HepG2 (cell line): Measurements from ENCODE around the gene PANK4. TPM values are rescaled to one million over a fixed set of nuclear protein-coding genes. Genes with fewer than 3 reads are reported as not detected.

Experiments
- EED ChIP-seq: sonication (generic); formaldehyde crosslinking; IDR thresholded peaks from 2 replicates; pipeline ENCODE4 v1.5.0; 2020; ENCODE audit warnings: mild to moderate bottlenecking, missing genetic modification reagents
- HNF4A ChIP-seq: sonication (generic); formaldehyde crosslinking; IDR thresholded peaks from 2 replicates; pipeline ENCODE4 v1.4.0; 2020; ENCODE audit warnings: missing genetic modification reagents
- MEIS2 ChIP-seq: sonication (generic); formaldehyde crosslinking; IDR thresholded peaks from 2 replicates; pipeline ENCODE4 v1.9.0; 2021; ENCODE audit warnings: mild to moderate bottlenecking, missing genetic modification reagents
- SALL2 ChIP-seq: sonication (generic); formaldehyde crosslinking; IDR thresholded peaks from 2 replicates; pipeline ENCODE4 v1.8.1; 2023; ENCODE audit warnings: mild to moderate bottlenecking, missing genetic modification reagents, inconsistent platforms
- SKI ChIP-seq: fragments of 450-650 bp; IDR thresholded peaks from one replicate; pipeline ENCODE4 v1.6.1; 2018; ENCODE audit warnings: mild to moderate bottlenecking; ENCODE audit not compliant: partially characterized antibody
- ZFP90 ChIP-seq: sonication (generic); formaldehyde crosslinking; IDR thresholded peaks from 2 replicates; pipeline ENCODE4 v1.8.0; 2022; ENCODE audit warnings: missing genetic modification reagents, mild to moderate bottlenecking, inconsistent platforms, borderline replicate concordance
- ZNF20 ChIP-seq: sonication (generic); formaldehyde crosslinking; IDR thresholded peaks from 2 replicates; pipeline ENCODE4 v1.4.0; 2020; ENCODE audit warnings: mild to moderate bottlenecking, moderate library complexity, missing genetic modification reagents
- ZNF260 ChIP-seq: sonication (generic); formaldehyde crosslinking; IDR thresholded peaks from 2 replicates; pipeline ENCODE4 v1.4.0; 2020; ENCODE audit warnings: missing genetic modification reagents, low read depth, mild to moderate bottlenecking, borderline replicate concordance
- ZNF264 ChIP-seq: sonication (generic); formaldehyde crosslinking; IDR thresholded peaks from 2 replicates; pipeline ENCODE4 v1.4.0; 2020; ENCODE audit warnings: missing genetic modification reagents
- ZNF335 ChIP-seq: sonication (generic); formaldehyde crosslinking; IDR thresholded peaks from 2 replicates; pipeline ENCODE4 v1.4.0; 2020; ENCODE audit warnings: missing genetic modification reagents
- ZNF33A ChIP-seq: sonication (generic); formaldehyde crosslinking; IDR thresholded peaks from 2 replicates; pipeline ENCODE4 v1.5.1; 2020; ENCODE audit warnings: missing genetic modification reagents, mild to moderate bottlenecking, moderate library complexity, borderline replicate concordance
- ZNF343 ChIP-seq: sonication (generic); formaldehyde crosslinking; IDR thresholded peaks from 2 replicates; pipeline ENCODE4 v1.4.0; 2020; ENCODE audit warnings: mild to moderate bottlenecking, missing genetic modification reagents
- ZNF547 ChIP-seq: sonication (generic); formaldehyde crosslinking; IDR thresholded peaks from 2 replicates; pipeline ENCODE4 v1.5.1; 2020; ENCODE audit warnings: mild to moderate bottlenecking, missing genetic modification reagents
- ZNF549 ChIP-seq: sonication (generic); formaldehyde crosslinking; IDR thresholded peaks from 2 replicates; pipeline ENCODE4 v1.5.0; 2020; ENCODE audit warnings: missing genetic modification reagents
- ZNF562 ChIP-seq: sonication (generic); formaldehyde crosslinking; IDR thresholded peaks from 2 replicates; pipeline ENCODE4 v1.8.0; 2022; ENCODE audit warnings: missing genetic modification reagents, borderline replicate concordance
- polyA plus RNA-seq, 8 experiments: library from polyadenylated mRNA; depleted of rRNA in 3 of 8; stranded (reverse) in 7 of 8; unstranded in 1 of 8; fragments of >200 nt; fragmentation: Illumina TruSeq in 4 of 8; extraction: Trizol in 4 of 8; gene quantifications; 2 replicates each; pipeline versions ENCODE4 v1.2.1 to v1.2.3, GENCODE V29; 2011 to 2016; ENCODE audit warnings: low read depth in 4 of 8, missing spikeins in 1 of 8, mixed read lengths in 1 of 8; ENCODE audit not compliant: insufficient read depth in 1 of 8
- total RNA-seq, 5 experiments: library from RNA; depleted of rRNA; stranded (reverse); fragments of >200 nt; fragmentation: Illumina TruSeq; extraction: Trizol; gene quantifications; 2 replicates each; pipeline ENCODE4 v1.2.3, GENCODE V29; 2016; ENCODE audit warnings: low read depth in 1 of 5
- TF ChIP-seq, protein P1 (sequence below), 2 experiments: sonication (generic) in 1 of 2; formaldehyde crosslinking in 1 of 2; IDR thresholded peaks; 2 replicates each; pipeline versions ENCODE4 v1.4.0 to v1.6.1; 2018 to 2020; ENCODE audit warnings: missing genetic modification reagents in 2 of 2, borderline replicate concordance in 1 of 2, low read depth in 1 of 2, mild to moderate bottlenecking in 1 of 2, missing biosample characterization in 1 of 2
- TF ChIP-seq, protein P2 (sequence below): sonication (generic); formaldehyde crosslinking; IDR thresholded peaks from 2 replicates; pipeline ENCODE4 v1.5.1; 2020; ENCODE audit warnings: mild to moderate bottlenecking, missing genetic modification reagents, borderline replicate concordance
- TF ChIP-seq, protein P3 (sequence below): sonication (generic); formaldehyde crosslinking; IDR thresholded peaks from 2 replicates; pipeline ENCODE4 v1.4.0; 2020; ENCODE audit warnings: missing genetic modification reagents, borderline replicate concordance
- TF ChIP-seq, protein P4 (sequence below): sonication (generic); formaldehyde crosslinking; IDR thresholded peaks from 2 replicates; pipeline ENCODE4 v1.5.0; 2020; ENCODE audit warnings: missing genetic modification reagents
- TF ChIP-seq, protein P5 (sequence below): sonication (generic); formaldehyde crosslinking; IDR thresholded peaks from 2 replicates; pipeline ENCODE4 v1.9.0; 2021; ENCODE audit warnings: missing genetic modification reagents, borderline replicate concordance

The PANK4 gene
- total and polyA plus RNA-seq, 2 of the 13 experiments (the other 11 are each of a cell fraction or from before 2014, with no cell fraction given), result 17.4 to 19.3 TPM

DNA sequence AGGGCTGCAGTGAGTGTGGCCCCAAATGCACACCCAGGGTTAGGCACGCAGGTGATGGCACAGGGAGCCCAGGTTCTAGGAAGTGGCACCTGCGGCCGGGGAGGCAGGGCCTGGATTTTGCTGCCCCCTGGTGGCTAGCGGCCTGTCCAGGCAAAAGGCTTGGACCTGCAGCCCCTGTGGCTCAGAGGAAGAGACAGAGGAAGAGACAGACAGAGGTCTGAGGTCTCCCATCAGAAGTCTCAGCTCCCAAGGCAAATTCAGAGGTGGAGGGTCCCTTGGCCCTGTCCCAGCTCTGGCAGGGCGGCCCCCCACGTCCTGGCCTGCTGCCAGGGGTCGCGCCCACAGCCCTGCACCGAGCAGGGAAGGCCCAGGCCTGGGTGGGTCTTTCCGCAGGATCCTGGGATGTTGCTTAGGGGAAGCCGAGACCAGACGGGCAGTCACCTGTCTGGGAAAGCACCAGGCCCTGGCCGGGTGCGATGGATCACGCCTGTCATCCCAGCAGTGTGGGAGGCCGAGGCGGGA is 21.7 kb upstream of the PANK4 start (continued):
- TF ChIP-seq, protein P1, sequence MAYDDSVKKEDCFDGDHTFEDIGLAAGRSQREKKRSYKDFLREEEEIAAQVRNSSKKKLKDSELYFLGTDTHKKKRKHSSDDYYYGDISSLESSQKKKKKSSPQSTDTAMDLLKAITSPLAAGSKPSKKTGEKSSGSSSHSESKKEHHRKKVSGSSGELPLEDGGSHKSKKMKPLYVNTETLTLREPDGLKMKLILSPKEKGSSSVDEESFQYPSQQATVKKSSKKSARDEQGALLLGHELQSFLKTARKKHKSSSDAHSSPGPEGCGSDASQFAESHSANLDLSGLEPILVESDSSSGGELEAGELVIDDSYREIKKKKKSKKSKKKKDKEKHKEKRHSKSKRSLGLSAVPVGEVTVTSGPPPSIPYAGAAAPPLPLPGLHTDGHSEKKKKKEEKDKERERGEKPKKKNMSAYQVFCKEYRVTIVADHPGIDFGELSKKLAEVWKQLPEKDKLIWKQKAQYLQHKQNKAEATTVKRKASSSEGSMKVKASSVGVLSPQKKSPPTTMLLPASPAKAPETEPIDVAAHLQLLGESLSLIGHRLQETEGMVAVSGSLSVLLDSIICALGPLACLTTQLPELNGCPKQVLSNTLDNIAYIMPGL (CRISPR knock-in tag; IDR thresholded peaks at IDR 0.05; ENCODE audit: borderline replicate concordance in 1 of 2, low read depth in 1 of 2), result peak; percentile 59 to 66; a peak in 3 of 4 replicates
- TF ChIP-seq ZNF335 (CRISPR knock-in tag) (no peak), ZNF547 (CRISPR knock-in tag) (no peak; the same call in none of the 2 replicates), HNF4A (CRISPR knock-in tag) (no peak), ZNF343 (CRISPR knock-in tag) (no peak), MEIS2 (CRISPR knock-in tag) (no peak), SALL2 (no peak), ZNF20 (peak; percentile 77; the same call in 1 of the 2 replicates), EED (no peak), ZNF264 (CRISPR knock-in tag) (no peak), SKI (peak; percentile 40), ZNF549 (no peak), ZNF260 (no peak), ZNF562 (no peak), ZNF33A (CRISPR knock-in tag) (no peak), ZFP90 (no peak)
- TF ChIP-seq, protein P2, sequence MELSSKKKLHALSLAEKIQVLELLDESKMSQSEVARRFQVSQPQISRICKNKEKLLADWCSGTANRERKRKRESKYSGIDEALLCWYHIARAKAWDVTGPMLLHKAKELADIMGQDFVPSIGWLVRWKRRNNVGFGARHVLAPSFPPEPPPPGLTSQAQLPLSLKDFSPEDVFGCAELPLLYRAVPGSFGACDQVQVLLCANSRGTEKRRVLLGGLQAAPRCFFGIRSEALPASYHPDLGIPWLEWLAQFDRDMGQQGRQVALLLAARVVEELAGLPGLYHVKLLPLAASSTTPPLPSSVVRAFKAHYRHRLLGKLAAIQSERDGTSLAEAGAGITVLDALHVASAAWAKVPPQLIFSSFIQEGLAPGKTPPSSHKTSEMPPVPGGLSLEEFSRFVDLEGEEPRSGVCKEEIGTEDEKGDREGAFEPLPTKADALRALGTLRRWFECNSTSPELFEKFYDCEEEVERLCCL (CRISPR knock-in tag), result no peak
- TF ChIP-seq, protein P3, sequence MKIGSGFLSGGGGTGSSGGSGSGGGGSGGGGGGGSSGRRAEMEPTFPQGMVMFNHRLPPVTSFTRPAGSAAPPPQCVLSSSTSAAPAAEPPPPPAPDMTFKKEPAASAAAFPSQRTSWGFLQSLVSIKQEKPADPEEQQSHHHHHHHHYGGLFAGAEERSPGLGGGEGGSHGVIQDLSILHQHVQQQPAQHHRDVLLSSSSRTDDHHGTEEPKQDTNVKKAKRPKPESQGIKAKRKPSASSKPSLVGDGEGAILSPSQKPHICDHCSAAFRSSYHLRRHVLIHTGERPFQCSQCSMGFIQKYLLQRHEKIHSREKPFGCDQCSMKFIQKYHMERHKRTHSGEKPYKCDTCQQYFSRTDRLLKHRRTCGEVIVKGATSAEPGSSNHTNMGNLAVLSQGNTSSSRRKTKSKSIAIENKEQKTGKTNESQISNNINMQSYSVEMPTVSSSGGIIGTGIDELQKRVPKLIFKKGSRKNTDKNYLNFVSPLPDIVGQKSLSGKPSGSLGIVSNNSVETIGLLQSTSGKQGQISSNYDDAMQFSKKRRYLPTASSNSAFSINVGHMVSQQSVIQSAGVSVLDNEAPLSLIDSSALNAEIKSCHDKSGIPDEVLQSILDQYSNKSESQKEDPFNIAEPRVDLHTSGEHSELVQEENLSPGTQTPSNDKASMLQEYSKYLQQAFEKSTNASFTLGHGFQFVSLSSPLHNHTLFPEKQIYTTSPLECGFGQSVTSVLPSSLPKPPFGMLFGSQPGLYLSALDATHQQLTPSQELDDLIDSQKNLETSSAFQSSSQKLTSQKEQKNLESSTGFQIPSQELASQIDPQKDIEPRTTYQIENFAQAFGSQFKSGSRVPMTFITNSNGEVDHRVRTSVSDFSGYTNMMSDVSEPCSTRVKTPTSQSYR (CRISPR knock-in tag), result no peak
- TF ChIP-seq, protein P4, sequence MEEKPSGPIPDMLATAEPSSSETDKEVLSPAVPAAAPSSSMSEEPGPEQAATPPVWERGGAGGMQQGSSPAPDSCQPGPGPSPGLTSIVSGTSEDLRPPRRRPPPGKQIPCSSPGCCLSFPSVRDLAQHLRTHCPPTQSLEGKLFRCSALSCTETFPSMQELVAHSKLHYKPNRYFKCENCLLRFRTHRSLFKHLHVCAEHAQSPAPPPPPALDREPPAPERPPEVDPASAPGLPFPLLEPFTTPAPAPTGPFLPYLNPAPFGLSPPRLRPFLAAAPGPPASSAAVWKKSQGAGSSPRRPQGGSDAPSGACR (CRISPR knock-in tag), result no peak
- TF ChIP-seq, protein P5, sequence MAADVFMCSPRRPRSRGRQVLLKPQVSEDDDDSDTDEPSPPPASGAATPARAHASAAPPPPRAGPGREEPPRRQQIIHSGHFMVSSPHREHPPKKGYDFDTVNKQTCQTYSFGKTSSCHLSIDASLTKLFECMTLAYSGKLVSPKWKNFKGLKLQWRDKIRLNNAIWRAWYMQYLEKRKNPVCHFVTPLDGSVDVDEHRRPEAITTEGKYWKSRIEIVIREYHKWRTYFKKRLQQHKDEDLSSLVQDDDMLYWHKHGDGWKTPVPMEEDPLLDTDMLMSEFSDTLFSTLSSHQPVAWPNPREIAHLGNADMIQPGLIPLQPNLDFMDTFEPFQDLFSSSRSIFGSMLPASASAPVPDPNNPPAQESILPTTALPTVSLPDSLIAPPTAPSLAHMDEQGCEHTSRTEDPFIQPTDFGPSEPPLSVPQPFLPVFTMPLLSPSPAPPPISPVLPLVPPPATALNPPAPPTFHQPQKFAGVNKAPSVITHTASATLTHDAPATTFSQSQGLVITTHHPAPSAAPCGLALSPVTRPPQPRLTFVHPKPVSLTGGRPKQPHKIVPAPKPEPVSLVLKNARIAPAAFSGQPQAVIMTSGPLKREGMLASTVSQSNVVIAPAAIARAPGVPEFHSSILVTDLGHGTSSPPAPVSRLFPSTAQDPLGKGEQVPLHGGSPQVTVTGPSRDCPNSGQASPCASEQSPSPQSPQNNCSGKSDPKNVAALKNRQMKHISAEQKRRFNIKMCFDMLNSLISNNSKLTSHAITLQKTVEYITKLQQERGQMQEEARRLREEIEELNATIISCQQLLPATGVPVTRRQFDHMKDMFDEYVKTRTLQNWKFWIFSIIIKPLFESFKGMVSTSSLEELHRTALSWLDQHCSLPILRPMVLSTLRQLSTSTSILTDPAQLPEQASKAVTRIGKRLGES (CRISPR knock-in tag), result no peak
